B cell (primary cell): ENCODE data around the gene MOK.

ENCODE experiments used
- CTCF ChIP-seq: fragments of 200-600 bp; IDR thresholded peaks from one replicate; pipeline ENCODE4 v1.8.0; 2022; ENCODE audit warnings: antibody characterized with exemption, mild to moderate bottlenecking
- EZH2 ChIP-seq: IDR thresholded peaks from 2 replicates; pipeline ENCODE4 v1.6.1; 2012; ENCODE audit warnings: borderline replicate concordance, low read depth, mild to moderate bottlenecking, moderate library complexity, low read length; ENCODE audit not compliant: insufficient read depth, poor library complexity, severe bottlenecking

- TF ChIP-seq CTCF: no peak
- no peak for TF ChIP-seq EZH2
These were observed 90.8 kb downstream of the MOK start for GRCh38 chr14:102213984-102214658.
